GM18511 (cell line): ENCODE results near the gene COX18.

Source experiments
- ATAC-seq: cut with Tn5 transposase; IDR thresholded peaks from one replicate; pipeline ENCODE4 v1.9.1; 2021; ENCODE audit warnings: mild to moderate bottlenecking, moderate library complexity; ENCODE audit not compliant: unreplicated experiment

COX18 gene

GRCh38 chr4:73069338-73070073, at the start of gene COX18:
Gene COX18, minus strand, starts transcription at chr4:73069716. Its CDS starts 67 bp downstream, at chr4:73069649.
- peak; percentile 84 for ATAC-seq

GRCh38 chr4:73109493-73109892, 40.0 kb upstream of the COX18 start:
- no peak for ATAC-seq

- ATAC-seq = no peak
Observed at GRCh38 chr4:73104695-73105094, 35.2 kb upstream of the COX18 start.

- no peak for ATAC-seq
Observed at GRCh38 chr4:73103799-73104503, 34.4 kb upstream of the COX18 start.

GRCh38 chr4:73099143-73099542, 29.6 kb upstream of the COX18 start:
- no peak for ATAC-seq

- no peak for ATAC-seq
Observed at GRCh38 chr4:73098713-73099112, 29.2 kb upstream of the COX18 start.

GRCh38 chr4:73098016-73098415, 28.5 kb upstream of the COX18 start:
- no peak for ATAC-seq

- no peak for ATAC-seq
Observed at GRCh38 chr4:73092868-73093267, 23.4 kb upstream of the COX18 start.

GRCh38 chr4:73090738-73091137, 21.2 kb upstream of the COX18 start:
- no peak for ATAC-seq

- ATAC-seq = no peak
Observed at GRCh38 chr4:73087871-73088270, 18.4 kb upstream of the COX18 start.

- ATAC-seq = peak; percentile 52
Observed at GRCh38 chr4:73086095-73086868, 16.8 kb upstream of the COX18 start.

- ATAC-seq = no peak
Observed at GRCh38 chr4:73080789-73081188, 11.3 kb upstream of the COX18 start.

- no peak for ATAC-seq
Observed at GRCh38 chr4:73075832-73076231, 6.3 kb upstream of the COX18 start.

GRCh38 chr4:73070074-73070390, 516 bp upstream of the COX18 start:
- peak; percentile 22 for ATAC-seq

GRCh38 chr4:73068491-73069337, 802 bp downstream of the COX18 start:
- ATAC-seq = peak; percentile 9

GRCh38 chr4:73067971-73068394, 1.5 kb downstream of the COX18 start:
- no peak for ATAC-seq

GRCh38 chr4:73066928-73067327, 2.6 kb downstream of the COX18 start:
- ATAC-seq = no peak

- ATAC-seq = no peak
Observed at GRCh38 chr4:73066445-73066844, 3.1 kb downstream of the COX18 start.

GRCh38 chr4:73064536-73064935, 5.0 kb downstream of the COX18 start:
- ATAC-seq = no peak

- ATAC-seq = peak; percentile 83
Observed at GRCh38 chr4:73055241-73055897, 14.1 kb downstream of the COX18 start.
